ENCODE results near the gene CTRL. TPM values are rescaled to one million over a fixed set of nuclear protein-coding genes. Genes with fewer than 3 reads are reported as not detected.
A peak's percentile ranks its signal among the peaks of the same experiment; 100 is the strongest.

CTRL gene
- total RNA-seq, 3 donors from 2014 or later: 0.61 to 2.3 (median 0.80) TPM

DNA sequence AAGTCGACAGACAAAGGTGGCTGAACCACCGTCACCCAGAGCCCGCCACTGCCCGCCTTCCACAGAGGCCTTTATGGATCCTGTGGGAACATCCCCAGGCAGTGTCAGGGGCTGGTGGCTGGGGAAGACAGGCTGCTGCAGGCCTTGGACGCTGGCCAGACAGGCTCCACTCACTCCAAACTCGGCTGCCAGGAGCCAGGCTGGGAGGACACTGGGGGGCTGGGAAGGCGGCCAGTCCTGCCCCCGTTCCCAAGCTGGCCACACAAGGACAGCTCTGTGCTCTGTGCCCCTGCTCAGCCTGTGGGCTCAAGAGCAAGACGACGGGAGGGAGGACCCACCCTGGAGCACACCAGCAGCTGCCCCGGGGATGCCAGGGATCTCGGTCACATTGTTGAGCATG, 19.8 kb upstream of the CTRL start:
- ATAC-seq (no peak), DNase-seq (no peak)
- H3K9me3 ChIP-seq: no peaks in the 10 kb centered on the region
- no peaks in the 10 kb centered on the region for H3K4me1 ChIP-seq (ENCODE audit: low read depth)
- H3K4me3 ChIP-seq: no peak overlapping the region
- H3K36me3 ChIP-seq (ENCODE audit: low read depth): no peaks in the 10 kb centered on the region
- intact Hi-C loops (cut with DNase I, micrococcal nuclease): no loop called here
- TF ChIP-seq, protein P1, sequence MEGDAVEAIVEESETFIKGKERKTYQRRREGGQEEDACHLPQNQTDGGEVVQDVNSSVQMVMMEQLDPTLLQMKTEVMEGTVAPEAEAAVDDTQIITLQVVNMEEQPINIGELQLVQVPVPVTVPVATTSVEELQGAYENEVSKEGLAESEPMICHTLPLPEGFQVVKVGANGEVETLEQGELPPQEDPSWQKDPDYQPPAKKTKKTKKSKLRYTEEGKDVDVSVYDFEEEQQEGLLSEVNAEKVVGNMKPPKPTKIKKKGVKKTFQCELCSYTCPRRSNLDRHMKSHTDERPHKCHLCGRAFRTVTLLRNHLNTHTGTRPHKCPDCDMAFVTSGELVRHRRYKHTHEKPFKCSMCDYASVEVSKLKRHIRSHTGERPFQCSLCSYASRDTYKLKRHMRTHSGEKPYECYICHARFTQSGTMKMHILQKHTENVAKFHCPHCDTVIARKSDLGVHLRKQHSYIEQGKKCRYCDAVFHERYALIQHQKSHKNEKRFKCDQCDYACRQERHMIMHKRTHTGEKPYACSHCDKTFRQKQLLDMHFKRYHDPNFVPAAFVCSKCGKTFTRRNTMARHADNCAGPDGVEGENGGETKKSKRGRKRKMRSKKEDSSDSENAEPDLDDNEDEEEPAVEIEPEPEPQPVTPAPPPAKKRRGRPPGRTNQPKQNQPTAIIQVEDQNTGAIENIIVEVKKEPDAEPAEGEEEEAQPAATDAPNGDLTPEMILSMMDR (IDR thresholded peaks at IDR 0.05): no peak

DNA sequence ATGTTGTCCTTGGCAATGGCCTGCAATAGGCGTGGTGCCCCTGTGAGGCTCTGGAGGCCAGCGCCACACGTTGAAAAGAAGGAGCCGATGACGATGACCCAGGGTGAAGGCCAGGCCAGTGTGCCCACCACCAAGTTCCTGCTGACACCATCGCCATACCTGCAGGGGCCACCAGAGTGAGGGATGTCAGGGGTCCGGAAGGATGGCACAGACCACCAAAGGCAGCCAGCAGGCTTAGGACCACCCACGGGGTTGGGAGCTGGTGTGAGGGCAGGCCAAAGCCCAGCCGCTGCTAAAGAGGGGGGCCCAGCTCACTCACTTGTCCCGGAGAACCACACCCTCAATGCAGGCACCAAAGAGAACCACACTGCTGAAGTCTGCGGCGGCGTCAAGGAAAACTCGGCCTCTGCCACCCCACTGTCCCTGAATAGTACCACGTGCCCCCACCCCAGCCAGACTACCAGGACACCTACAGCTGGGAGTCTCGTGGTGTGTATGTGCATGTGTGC, 18.7 kb upstream of the CTRL start:
- TF ChIP-seq, protein P1 (IDR thresholded peaks at IDR 0.05): no peak
- no peak for ATAC-seq
- no peaks in the 10 kb centered on the region for H3K9me3 ChIP-seq
- no peak overlapping the region for H3K4me3 ChIP-seq
- no peaks in the 10 kb centered on the region for H3K4me1 ChIP-seq (ENCODE audit: low read depth)
- DNase-seq: no peak
- H3K36me3 ChIP-seq (ENCODE audit: low read depth): no peaks in the 10 kb centered on the region
- intact Hi-C loops (cut with DNase I, micrococcal nuclease): no loop called here

DNA sequence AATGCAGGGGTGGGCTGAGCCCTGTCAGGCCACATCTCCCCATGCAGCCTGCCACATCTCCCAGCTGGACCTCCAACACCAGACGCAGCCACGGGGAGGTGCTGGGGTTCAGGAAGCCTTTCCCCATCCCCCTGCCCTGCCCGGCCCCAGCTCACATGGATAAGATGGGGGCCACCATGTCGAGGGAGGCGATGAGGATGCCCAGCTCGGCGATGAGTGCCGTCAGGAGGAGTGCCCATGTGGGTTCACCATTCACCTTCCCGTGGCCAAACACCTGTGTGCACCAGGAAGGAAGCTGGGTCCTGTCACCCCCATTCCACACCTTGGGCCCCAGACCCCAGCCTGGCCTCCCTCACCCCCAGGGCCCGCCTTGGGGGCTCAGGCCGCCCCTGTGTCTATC, 18.0 kb upstream of the CTRL start:
- Histone ChIP-seq H3K4me1 (ENCODE audit: low read depth) (no peaks in the 10 kb centered on the region), H3K9me3 (no peaks in the 10 kb centered on the region), H3K4me3 (no peak overlapping the region), H3K36me3 (ENCODE audit: low read depth) (no peaks in the 10 kb centered on the region)
- TF ChIP-seq, protein P1 (IDR thresholded peaks at IDR 0.05): no peak
- no peak for ATAC-seq
- intact Hi-C loops (cut with DNase I, micrococcal nuclease): no loop called here
- no peak for DNase-seq

DNA sequence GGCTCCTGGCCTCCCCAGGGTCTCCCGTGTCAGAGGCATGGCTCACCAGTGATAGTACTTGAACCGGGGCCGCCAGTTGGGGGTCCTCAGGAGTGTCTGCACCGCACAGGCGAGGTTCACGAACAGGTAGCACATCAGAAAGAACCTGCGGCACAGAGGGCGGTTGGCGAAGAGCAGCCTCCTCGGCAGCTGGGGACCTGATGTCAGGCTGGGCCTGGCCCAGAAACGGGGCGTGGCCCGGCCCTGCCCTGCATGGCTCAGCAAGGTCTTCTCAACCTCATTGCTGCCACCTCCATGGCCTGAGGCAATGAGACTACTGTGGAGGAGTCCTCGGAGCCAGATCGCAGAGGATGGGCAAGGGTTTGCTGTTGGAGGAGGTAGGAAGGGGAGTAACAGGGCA, 16.4 kb upstream of the CTRL start:
- peak; percentile 67 for ATAC-seq
- peak in 1 of 3 donors; percentile 52 for DNase-seq
- no peaks in the 10 kb centered on the region for H3K9me3 ChIP-seq
- H3K36me3 ChIP-seq (ENCODE audit: low read depth): no peaks in the 10 kb centered on the region
- H3K4me3 ChIP-seq: no peak overlapping the region
- H3K4me1 ChIP-seq (ENCODE audit: low read depth): no peaks in the 10 kb centered on the region
- TF ChIP-seq, protein P1 (IDR thresholded peaks at IDR 0.05): no peak
- intact Hi-C loops (cut with DNase I, micrococcal nuclease): no loop called here

DNA sequence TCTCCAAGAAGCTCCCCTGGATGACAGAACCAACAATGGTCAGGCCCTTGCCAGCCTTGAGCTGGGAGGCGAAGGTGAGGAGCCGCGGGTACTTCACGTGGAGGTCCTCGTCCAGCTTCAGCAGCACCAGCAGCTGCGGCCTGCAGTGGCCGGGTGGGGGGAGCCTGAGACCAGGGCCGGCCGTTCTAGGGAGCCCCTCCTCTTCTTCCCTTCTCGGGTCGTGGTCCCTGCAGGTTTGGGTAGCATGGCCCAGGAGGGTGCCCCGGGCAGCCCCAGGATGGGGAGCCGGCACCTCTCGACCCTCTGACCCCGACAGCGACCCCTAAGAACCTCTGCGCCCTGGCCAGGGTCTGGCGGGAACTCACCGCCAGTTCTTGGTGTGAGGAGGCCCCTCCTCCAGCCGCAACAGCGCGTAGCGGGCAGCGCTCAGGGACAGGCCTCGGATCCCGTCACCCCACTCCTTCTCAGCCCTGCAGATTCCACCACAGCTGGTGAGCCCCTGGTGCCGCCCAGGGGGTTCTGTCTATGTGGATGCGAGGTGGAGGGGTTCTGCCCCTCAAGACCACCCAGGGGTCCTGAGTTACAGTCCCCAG, 15.4 kb upstream of the CTRL start:
- Histone ChIP-seq H3K4me3 (no peak overlapping the region), H3K9me3 (no peaks in the 10 kb centered on the region), H3K36me3 (ENCODE audit: low read depth) (no peaks in the 10 kb centered on the region), H3K4me1 (ENCODE audit: low read depth) (no peaks in the 10 kb centered on the region)
- ATAC-seq (no peak), DNase-seq (no peak)
- TF ChIP-seq, protein P1 (IDR thresholded peaks at IDR 0.05): no peak
- intact Hi-C loops (cut with DNase I, micrococcal nuclease): no loop called here

Measured in mucosa of descending colon (tissue), 3 donors.